Mesothelial cell of epicardium (in vitro differentiated cells): ENCODE measurements around the gene NCOA7. TPM values are rescaled to one million over a fixed set of nuclear protein-coding genes. Genes with fewer than 3 reads are reported as not detected.

Experiments used
- DNase-seq, 2 experiments: peaks; one replicate each; pipeline ENCODE4 v3.0.0; 2021; ENCODE audit warnings: low spot score in 2 of 2; ENCODE audit not compliant: unreplicated experiment in 2 of 2
- H3K27ac Mint-ChIP-seq: 2 replicates; pipeline ENCODE4 v1.8.0; 2021; ENCODE audit warnings: mixed read lengths
- H3K27me3 Mint-ChIP-seq: 2 replicates; pipeline ENCODE4 v1.8.0; 2021; ENCODE audit warnings: low read depth, mixed read lengths
- H3K36me3 Mint-ChIP-seq: 2 replicates; pipeline ENCODE4 v1.8.0; 2021; ENCODE audit warnings: mixed read lengths
- H3K4me1 Mint-ChIP-seq: 2 replicates; pipeline ENCODE4 v1.8.0; 2021; ENCODE audit warnings: mixed read lengths
- H3K4me3 Mint-ChIP-seq: 2 replicates; pipeline ENCODE4 v1.8.0; 2021; ENCODE audit warnings: mild to moderate bottlenecking, moderate library complexity, mixed read lengths
- H3K9me3 Mint-ChIP-seq: 2 replicates; pipeline ENCODE4 v1.8.0; 2021; ENCODE audit warnings: mixed read lengths
- total RNA-seq: library from RNA; stranded (reverse); gene quantifications from 3 replicates; pipeline ENCODE4 v1.2.1, GENCODE V29; 2021
- TF ChIP-seq, protein P1 (sequence below): fragments of 200-600 bp; sonication (generic); IDR thresholded peaks from one replicate; pipeline ENCODE4 v1.5.0; 2021; ENCODE audit warnings: antibody characterized with exemption; ENCODE audit not compliant: unreplicated experiment

NCOA7 gene, protein sequence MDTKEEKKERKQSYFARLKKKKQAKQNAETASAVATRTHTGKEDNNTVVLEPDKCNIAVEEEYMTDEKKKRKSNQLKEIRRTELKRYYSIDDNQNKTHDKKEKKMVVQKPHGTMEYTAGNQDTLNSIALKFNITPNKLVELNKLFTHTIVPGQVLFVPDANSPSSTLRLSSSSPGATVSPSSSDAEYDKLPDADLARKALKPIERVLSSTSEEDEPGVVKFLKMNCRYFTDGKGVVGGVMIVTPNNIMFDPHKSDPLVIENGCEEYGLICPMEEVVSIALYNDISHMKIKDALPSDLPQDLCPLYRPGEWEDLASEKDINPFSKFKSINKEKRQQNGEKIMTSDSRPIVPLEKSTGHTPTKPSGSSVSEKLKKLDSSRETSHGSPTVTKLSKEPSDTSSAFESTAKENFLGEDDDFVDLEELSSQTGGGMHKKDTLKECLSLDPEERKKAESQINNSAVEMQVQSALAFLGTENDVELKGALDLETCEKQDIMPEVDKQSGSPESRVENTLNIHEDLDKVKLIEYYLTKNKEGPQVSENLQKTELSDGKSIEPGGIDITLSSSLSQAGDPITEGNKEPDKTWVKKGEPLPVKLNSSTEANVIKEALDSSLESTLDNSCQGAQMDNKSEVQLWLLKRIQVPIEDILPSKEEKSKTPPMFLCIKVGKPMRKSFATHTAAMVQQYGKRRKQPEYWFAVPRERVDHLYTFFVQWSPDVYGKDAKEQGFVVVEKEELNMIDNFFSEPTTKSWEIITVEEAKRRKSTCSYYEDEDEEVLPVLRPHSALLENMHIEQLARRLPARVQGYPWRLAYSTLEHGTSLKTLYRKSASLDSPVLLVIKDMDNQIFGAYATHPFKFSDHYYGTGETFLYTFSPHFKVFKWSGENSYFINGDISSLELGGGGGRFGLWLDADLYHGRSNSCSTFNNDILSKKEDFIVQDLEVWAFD
- total RNA-seq = 43.5 to 52.4 TPM (median 45.7 TPM) in 3 replicates

DNA sequence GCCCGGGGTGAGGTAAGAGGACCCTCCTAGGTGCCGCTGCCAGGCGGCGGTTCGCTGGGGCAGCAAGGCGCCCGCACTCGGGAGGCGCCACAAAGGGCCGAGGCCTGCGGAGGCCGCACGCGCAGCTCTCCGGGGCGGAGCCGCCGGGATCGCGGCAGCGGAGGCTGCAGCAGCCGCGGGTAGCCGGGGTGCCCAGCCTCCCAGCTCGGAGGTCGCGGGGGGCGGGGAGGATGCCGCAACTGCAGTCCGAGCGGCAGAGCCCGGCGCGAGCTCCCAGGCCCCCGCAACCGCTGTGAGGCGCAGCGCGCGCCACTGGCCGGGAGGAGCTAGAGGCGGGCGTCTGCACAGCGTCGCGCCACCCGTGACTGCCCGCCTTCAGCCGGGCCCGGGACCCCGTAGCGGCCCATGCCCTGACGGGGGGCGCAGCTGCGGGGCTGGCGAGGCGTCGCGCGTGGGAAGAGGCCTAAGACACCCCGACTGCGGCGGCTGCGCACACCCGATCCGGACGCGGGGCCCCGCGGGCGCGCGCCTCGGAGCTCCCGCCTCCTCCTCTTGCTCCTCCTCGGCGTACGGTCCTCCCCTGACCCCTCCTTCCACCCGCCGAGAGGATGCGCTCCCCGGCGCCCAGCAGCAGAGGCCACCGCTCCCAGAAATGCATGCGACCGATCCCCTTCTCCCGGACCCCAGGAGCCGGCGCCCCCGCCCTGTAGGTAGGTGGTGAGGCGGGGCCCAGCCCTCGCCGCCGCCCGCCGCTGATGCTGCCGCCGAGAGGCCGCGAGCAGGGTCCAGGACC, at the start of gene NCOA7:
TSS of gene NCOA7 (plus strand) at position 603 of the 793 bp plus-strand sequence. CDS start 24,395 bp downstream, outside the sequence.
- Mint-ChIP-seq H3K27ac (peak within 1 kb of the TSS; percentile 90), H3K4me3 (peak within 1 kb of the TSS; percentile 82), H3K4me1 (peaks cover 38% of the 10 kb centered on the region), H3K36me3 (no peaks in the 10 kb centered on the region), H3K27me3 (no peaks in the 10 kb centered on the region), H3K9me3 (no peaks in the 10 kb centered on the region)
- peak; percentile 45 to 74 for DNase-seq
- TF ChIP-seq, protein P1, sequence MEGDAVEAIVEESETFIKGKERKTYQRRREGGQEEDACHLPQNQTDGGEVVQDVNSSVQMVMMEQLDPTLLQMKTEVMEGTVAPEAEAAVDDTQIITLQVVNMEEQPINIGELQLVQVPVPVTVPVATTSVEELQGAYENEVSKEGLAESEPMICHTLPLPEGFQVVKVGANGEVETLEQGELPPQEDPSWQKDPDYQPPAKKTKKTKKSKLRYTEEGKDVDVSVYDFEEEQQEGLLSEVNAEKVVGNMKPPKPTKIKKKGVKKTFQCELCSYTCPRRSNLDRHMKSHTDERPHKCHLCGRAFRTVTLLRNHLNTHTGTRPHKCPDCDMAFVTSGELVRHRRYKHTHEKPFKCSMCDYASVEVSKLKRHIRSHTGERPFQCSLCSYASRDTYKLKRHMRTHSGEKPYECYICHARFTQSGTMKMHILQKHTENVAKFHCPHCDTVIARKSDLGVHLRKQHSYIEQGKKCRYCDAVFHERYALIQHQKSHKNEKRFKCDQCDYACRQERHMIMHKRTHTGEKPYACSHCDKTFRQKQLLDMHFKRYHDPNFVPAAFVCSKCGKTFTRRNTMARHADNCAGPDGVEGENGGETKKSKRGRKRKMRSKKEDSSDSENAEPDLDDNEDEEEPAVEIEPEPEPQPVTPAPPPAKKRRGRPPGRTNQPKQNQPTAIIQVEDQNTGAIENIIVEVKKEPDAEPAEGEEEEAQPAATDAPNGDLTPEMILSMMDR = no peak

DNA sequence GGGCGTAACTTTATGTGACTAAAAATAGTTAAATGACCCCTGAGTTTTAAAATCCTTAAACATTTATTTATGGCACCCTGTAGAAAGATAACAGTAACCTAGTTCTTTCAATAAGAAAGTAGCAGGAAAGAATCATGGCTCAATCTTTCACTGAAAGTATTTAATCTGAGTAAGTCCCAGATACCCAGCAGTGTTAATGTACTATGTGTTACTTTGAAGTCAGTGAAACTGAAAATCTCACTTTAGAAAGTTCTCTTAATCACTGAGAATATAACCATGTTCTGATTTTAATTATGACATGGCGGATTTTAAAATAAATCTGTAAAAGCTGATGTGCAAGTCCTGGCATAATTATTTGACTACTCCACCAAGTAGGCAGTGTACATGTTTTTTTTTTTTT, 49.4 kb upstream of the NCOA7 start:
- Mint-ChIP-seq H3K27ac (no peak overlapping the region), H3K9me3 (no peaks in the 10 kb centered on the region), H3K4me1 (peaks cover 14% of the 10 kb centered on the region), H3K4me3 (no peak overlapping the region), H3K36me3 (no peaks in the 10 kb centered on the region), H3K27me3 (peaks cover 31% of the 10 kb centered on the region)
- DNase-seq = no peak
- TF ChIP-seq, protein P1 = no peak

DNA sequence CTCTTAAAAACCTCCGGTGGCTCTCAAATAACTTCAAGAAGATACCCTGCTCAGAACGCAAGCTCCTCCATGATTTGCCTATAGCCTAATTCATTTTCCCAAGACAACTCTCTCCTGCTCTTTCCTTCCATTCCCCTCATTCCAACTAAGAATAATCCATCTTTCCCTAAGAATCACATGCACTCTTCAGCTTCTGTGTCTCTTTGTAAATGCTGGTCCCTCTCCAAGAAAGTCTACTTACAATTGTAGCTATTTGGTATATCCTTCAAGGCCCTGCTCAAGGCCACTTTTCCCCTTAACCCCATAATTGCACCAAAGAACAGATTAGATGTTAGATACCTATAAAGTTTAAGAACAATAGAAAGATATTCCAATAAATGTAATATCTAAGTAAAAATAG, 48.7 kb upstream of the NCOA7 start:
- peaks cover 38% of the 10 kb centered on the region for H3K27me3 Mint-ChIP-seq
- peaks cover 20% of the 10 kb centered on the region for H3K4me1 Mint-ChIP-seq

DNA sequence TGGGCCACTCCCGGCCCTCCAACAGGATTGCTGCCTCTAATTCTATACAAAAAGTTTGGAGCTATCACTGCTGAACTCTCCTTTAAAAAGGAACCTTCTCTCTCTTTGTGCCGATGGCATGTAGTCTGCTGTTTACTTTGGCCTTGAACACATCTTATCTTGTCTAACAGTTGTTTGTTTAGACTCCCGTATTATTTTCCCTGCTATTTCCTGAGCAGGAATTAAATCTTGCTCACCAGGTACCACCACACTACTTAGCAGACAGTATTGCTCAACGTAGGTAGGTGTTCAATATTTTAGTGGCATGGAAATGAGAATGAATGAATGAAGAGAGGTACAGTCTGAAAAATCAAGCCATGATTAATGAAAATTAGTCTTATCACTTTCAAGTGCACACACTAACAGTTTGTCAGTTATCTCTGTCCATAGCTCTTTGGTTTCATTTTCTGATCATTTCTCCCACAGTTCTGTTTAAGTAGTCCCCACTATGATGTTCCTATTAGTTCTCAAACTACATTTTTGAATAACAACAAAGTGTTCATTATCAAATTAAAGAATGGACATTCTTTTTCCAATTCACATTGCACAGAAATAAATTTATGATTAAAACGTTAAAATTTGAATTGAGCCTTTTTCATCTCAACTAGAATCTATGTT, 48.2 kb upstream of the NCOA7 start:
- peaks cover 25% of the 10 kb centered on the region for H3K4me1 Mint-ChIP-seq
- no peak overlapping the region for H3K27ac Mint-ChIP-seq
- DNase-seq = no peak
- H3K9me3 Mint-ChIP-seq = no peaks in the 10 kb centered on the region
- TF ChIP-seq, protein P1 = no peak
- H3K4me3 Mint-ChIP-seq = no peak overlapping the region
- no peaks in the 10 kb centered on the region for H3K36me3 Mint-ChIP-seq
- H3K27me3 Mint-ChIP-seq = peaks cover 44% of the 10 kb centered on the region

More for the DNA sequence above, 48.7 kb upstream of the NCOA7 start:
- Mint-ChIP-seq H3K9me3 (no peaks in the 10 kb centered on the region), H3K4me3 (no peak overlapping the region), H3K27ac (no peak overlapping the region), H3K36me3 (no peaks in the 10 kb centered on the region)
- no peak for DNase-seq
- TF ChIP-seq, protein P1 = no peak

DNA sequence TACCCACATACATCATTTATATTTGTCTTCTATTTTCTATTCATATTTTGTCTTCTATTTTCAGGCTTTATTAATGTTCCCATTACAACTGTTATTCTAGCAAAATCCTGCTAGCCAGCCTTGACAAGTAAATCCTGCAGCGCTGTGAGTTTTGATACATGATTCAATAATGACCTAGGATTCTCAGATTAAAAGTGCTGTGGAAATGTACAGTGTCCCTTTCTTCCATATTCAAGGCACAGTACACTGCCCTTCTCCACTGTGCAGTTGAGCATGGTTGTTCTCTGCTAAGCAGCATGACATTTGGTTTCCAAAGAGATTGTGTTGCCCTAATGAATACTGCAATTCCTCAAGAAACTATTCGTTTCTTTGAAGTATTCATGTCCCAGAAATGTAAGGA, 47.2 kb upstream of the NCOA7 start:
- H3K27ac Mint-ChIP-seq = no peak overlapping the region
- H3K27me3 Mint-ChIP-seq = peaks cover 52% of the 10 kb centered on the region
- H3K4me1 Mint-ChIP-seq = peaks cover 26% of the 10 kb centered on the region
- no peak overlapping the region for H3K4me3 Mint-ChIP-seq
- H3K9me3 Mint-ChIP-seq = no peaks in the 10 kb centered on the region
- TF ChIP-seq, protein P1 = no peak
- no peak for DNase-seq
- no peaks in the 10 kb centered on the region for H3K36me3 Mint-ChIP-seq
